Measurements from ENCODE around the gene FADD.
A peak's percentile ranks its signal among the peaks of the same experiment; 100 is the strongest.
"Not testable (repeated sequence)": the region's sequence is repeated elsewhere in the genome, so short reads cannot be mapped to it uniquely, and the experiment has no call there.

FADD gene

GRCh38 chr11:70205049-70205725, 2.1 kb downstream of the FADD start:
- no peak for DNase-seq (ENCODE audit: low spot score)

GRCh38 chr11:70205766-70206165, 2.7 kb downstream of the FADD start:
- DNase-seq (ENCODE audit: low spot score): no peak

- no peak for DNase-seq (ENCODE audit: low spot score)
Measured at GRCh38 chr11:70206226-70206981, 3.3 kb downstream of the FADD start.

- no peak for DNase-seq (ENCODE audit: low spot score)
Measured at GRCh38 chr11:70206982-70207376, 3.9 kb downstream of the FADD start.

GRCh38 chr11:70207531-70208131, 4.5 kb downstream of the FADD start:
- DNase-seq (ENCODE audit: low spot score): no peak

GRCh38 chr11:70209391-70209912, 6.4 kb downstream of the FADD start:
- DNase-seq (ENCODE audit: low spot score): no peak

- DNase-seq (ENCODE audit: low spot score): peak; percentile 70
Measured at GRCh38 chr11:70210051-70210501, 7.0 kb downstream of the FADD start.

- DNase-seq (ENCODE audit: low spot score): no peak
Measured at GRCh38 chr11:70210530-70210929, 7.4 kb downstream of the FADD start.

- no peak for DNase-seq (ENCODE audit: low spot score)
Measured at GRCh38 chr11:70212227-70212811, 9.2 kb downstream of the FADD start.

GRCh38 chr11:70217388-70217787, 14.3 kb downstream of the FADD start:
- not testable (repeated sequence) for DNase-seq (ENCODE audit: low spot score)

- DNase-seq (ENCODE audit: low spot score): not testable (repeated sequence)
Measured at GRCh38 chr11:70218076-70218475, 15.0 kb downstream of the FADD start.

- no peak for DNase-seq (ENCODE audit: low spot score)
Measured at GRCh38 chr11:70220136-70220535, 17.0 kb downstream of the FADD start.

- DNase-seq (ENCODE audit: low spot score): no peak
Measured at GRCh38 chr11:70220920-70221319, 17.8 kb downstream of the FADD start.

- no peak for DNase-seq (ENCODE audit: low spot score)
Measured at GRCh38 chr11:70225681-70226177, 22.6 kb downstream of the FADD start.

- DNase-seq (ENCODE audit: low spot score): no peak
Measured at GRCh38 chr11:70226183-70226582, 23.1 kb downstream of the FADD start.

GRCh38 chr11:70226967-70227366, 23.9 kb downstream of the FADD start:
- no peak for DNase-seq (ENCODE audit: low spot score)

- DNase-seq (ENCODE audit: low spot score): no peak
Measured at GRCh38 chr11:70229737-70230136, 26.6 kb downstream of the FADD start.

- no peak for DNase-seq (ENCODE audit: low spot score)
Measured at GRCh38 chr11:70230151-70230839, 27.2 kb downstream of the FADD start.

GRCh38 chr11:70230840-70231710, 28.0 kb downstream of the FADD start:
- DNase-seq (ENCODE audit: low spot score): no peak

- DNase-seq (ENCODE audit: low spot score): no peak
Measured at GRCh38 chr11:70233034-70233433, 29.9 kb downstream of the FADD start.

- DNase-seq (ENCODE audit: low spot score): peak; percentile 75
Measured at GRCh38 chr11:70233511-70233934, 30.4 kb downstream of the FADD start.

Data from hepatic stellate cell (primary cell).